Measurements from ENCODE around the gene SYNJ1.
"Not testable (repeated sequence)": the region's sequence is repeated elsewhere in the genome, so short reads cannot be mapped to it uniquely, and the experiment has no call there.

Gene SYNJ1

DNA sequence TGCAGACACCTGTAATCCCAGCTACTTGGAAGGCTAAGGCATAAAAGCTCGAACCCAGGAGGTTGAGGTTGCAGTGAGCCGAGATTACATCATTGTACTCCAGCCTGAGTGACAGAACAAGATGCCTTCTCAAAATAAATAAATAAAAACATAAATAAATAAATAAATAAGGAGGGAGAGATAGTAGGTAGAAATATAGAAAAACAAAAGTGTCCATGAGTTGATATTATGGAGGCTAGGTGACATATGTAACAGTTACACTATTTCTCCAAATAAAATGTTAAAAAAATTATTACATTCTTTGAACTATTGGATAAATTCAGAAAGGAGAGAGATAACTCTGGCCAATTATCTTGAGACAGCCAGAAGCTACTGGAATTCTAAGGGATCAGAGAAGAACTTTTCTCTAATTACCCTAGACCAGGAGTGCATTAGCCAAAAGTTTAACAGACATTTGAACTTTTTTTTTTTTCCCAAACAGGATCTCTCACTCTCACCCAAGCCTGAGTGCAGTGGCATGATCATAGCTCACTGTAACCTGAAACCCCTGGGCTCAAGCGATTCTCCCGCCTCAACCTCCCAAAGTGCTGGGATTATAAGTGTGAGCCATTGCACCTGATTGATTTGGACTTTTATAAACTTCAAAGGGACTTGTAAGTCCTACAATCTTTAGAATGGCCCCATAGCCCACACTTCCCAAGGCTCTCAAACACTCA lies 17.6 kb downstream of the SYNJ1 start:
- no peak overlapping the region for H3K27ac ChIP-seq
- TF ChIP-seq, protein P1, sequence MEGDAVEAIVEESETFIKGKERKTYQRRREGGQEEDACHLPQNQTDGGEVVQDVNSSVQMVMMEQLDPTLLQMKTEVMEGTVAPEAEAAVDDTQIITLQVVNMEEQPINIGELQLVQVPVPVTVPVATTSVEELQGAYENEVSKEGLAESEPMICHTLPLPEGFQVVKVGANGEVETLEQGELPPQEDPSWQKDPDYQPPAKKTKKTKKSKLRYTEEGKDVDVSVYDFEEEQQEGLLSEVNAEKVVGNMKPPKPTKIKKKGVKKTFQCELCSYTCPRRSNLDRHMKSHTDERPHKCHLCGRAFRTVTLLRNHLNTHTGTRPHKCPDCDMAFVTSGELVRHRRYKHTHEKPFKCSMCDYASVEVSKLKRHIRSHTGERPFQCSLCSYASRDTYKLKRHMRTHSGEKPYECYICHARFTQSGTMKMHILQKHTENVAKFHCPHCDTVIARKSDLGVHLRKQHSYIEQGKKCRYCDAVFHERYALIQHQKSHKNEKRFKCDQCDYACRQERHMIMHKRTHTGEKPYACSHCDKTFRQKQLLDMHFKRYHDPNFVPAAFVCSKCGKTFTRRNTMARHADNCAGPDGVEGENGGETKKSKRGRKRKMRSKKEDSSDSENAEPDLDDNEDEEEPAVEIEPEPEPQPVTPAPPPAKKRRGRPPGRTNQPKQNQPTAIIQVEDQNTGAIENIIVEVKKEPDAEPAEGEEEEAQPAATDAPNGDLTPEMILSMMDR (conservative IDR thresholded peaks at IDR 0.05): no peak
- TF ChIP-seq ZFX (IDR thresholded peaks at IDR 0.05): no peak

DNA sequence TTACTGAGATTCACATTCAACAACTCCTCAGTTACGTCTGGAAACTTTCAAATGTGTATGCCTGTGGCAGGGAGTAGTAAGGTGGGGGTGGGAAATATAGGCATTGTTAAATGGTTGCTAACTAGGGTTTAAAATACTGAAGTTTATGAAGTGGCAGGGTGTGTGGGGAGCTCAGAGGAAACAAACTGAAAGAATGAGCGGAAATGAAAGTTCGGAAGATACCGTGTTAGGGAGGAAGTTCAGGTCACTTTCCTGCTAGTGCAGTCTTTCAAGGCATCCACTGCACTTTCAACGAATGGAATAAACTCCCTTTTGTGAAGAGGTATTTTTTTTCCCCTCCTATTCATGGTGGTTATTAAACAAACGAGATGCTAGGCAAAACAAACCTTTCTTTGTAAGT lies 19.7 kb downstream of the SYNJ1 start:
- H3K27ac ChIP-seq: no peak overlapping the region
- TF ChIP-seq, protein P1 (conservative IDR thresholded peaks at IDR 0.05): no peak
- no peak for TF ChIP-seq ZFX (IDR thresholded peaks at IDR 0.05)

DNA sequence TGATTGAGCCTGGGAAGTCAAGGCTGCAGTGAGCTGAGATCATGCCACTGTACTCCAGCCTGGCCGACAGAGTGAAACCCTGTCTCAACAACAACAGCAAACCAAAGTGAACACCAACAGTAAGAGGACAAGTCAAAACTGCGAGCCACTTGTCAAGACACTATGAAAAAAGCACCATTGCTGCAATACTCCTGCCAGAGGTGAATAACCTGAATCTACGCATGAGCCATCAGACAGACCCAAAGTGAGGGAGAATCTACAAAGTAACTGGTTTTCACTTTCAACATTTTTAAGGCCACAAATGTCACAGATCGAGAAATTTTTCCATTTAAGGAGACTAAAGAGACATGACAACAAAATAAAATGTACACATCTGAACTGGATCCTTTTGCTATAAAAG lies 21.9 kb downstream of the SYNJ1 start:
- H3K27ac ChIP-seq: no peak overlapping the region
- TF ChIP-seq ZFX (IDR thresholded peaks at IDR 0.05): no peak
- TF ChIP-seq, protein P1 (conservative IDR thresholded peaks at IDR 0.05): no peak

DNA sequence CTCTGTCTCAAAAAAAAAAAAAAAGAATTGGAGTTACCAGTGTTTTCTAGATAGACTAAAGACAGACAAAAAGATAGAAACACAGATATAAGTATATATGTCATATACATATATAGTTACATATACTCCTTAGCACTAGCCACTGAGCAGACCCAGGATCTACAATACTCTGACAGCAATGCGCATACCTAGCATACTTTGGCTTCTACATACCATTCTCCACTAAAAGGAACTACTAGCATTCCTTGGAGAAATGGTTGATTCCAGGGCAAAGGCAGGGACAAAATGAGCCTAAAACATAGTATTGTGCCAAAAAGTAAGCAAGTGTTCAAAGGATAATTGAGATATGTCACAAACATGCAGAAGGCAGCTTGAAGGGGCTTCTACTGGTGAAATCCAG lies 22.7 kb downstream of the SYNJ1 start:
- TF ChIP-seq, protein P1 (conservative IDR thresholded peaks at IDR 0.05): no peak
- TF ChIP-seq ZFX (IDR thresholded peaks at IDR 0.05): no peak
- H3K27ac ChIP-seq: no peak overlapping the region

DNA sequence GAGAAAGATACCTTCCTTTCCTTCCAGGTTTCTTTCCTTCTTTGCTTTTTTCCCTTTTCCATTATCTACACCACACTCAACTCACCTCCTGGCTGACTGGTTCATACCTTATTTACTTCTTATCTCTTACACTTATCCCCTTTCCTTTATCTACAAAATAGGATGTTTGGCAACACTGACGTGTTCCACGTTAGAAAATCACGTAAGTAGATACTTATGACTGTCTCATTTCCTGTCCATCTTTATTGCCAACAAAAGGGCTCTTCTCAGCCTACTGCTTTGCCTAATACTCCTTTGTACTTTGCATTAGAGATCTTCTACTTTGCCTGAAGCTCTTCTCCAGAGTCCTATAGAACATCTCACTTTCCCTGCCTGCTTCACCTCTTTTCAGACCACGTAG lies 25.1 kb downstream of the SYNJ1 start:
- no peak for TF ChIP-seq ZFX (IDR thresholded peaks at IDR 0.05)
- TF ChIP-seq, protein P1 (conservative IDR thresholded peaks at IDR 0.05): no peak
- H3K27ac ChIP-seq: no peak overlapping the region; the same call in 1 of the 2 replicates

DNA sequence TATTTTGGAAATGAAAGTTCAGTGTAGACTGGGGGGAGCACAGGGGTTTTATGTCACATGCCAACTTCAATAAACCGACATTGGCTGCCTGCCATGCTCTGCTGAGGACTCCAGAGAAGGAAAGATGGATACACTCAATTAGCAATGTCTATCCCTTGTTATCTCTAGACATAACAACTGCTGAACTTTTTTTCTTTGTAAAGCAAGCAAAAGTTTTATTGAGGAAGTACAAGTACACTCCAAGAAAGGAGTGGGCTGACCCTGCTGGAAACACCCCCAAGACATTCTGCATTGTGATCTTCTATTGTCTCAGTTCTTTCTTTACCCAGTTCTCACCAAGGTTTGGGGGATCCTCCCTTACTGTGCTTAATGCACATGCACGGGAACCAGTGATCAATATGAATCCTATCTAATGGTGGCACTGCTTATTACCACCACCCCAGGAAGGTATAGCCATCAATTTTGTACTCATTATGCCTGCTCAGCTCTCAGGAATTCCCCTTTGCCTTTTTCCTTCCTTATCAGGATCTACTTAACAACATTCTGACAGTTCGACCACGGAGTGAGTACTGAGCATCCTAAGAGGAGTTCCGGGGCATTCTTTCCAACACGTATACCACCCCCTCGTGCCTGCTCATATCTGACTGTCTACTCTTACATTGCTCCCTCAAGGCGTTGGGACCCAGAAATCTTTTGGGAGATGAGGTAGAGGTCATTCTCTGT lies 28.7 kb downstream of the SYNJ1 start:
- TF ChIP-seq, protein P1 (conservative IDR thresholded peaks at IDR 0.05): no peak
- no peak for TF ChIP-seq ZFX (IDR thresholded peaks at IDR 0.05)

DNA sequence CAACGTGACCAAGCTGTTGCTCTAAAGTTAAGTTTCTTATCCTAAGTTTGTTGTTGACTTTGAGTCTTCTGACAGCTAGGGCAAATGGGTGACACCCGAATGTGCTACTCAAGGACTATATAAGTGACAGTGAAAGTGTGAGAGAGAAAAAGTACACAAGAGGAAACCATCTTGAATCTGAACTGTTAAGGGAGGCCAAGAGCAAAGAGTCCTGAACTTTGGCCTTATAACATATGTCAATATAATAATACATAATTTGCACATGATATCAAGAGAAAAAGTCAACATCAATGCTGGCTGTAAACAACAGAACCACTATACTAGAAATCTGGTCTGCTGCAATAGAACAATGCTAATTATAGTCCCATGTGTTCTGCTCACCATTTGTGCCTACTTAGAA lies 29.5 kb downstream of the SYNJ1 start:
- no peak for TF ChIP-seq ZFX (IDR thresholded peaks at IDR 0.05)
- TF ChIP-seq, protein P1 (conservative IDR thresholded peaks at IDR 0.05): no peak
- H3K27ac ChIP-seq: no peak overlapping the region

More for the DNA sequence above, 28.7 kb downstream of the SYNJ1 start:
- no peak overlapping the region for H3K27ac ChIP-seq

DNA sequence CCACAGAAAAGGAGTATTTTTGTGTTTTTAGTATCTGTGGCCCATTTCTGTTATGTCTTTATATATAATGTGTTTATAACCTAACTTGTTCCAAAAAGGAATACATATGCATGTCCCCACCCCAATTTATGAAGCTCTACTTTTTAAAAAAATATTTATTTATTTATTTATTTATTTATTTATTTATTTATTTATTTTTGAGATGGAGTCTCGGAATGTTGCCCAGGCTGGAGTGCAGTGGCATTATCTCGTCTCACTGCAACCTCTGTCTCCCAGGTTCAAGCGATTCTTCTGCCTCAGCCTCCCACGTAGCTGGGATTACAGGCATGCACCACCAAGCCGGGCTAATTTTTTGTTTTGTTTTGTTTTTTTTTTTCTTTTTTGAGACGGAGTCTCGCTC lies 32.3 kb downstream of the SYNJ1 start:
- H3K27ac ChIP-seq: not testable (repeated sequence)

Measured in C4-2B (cell line).